ENCODE results near the gene BCL2L1.
"Not testable (repeated sequence)": the region's sequence is repeated elsewhere in the genome, so short reads cannot be mapped to it uniquely, and the experiment has no call there.

BCL2L1 gene

GRCh38 chr20:31673943-31674463 lies 48.7 kb downstream of the BCL2L1 start:
- no peak for DNase-seq

GRCh38 chr20:31673435-31673834 lies 49.2 kb downstream of the BCL2L1 start:
- no peak for DNase-seq

- DNase-seq, result no peak
Measured at GRCh38 chr20:31671324-31671723, 51.3 kb downstream of the BCL2L1 start.

GRCh38 chr20:31670371-31671228 lies 52.1 kb downstream of the BCL2L1 start:
- DNase-seq, result no peak

- no peak for DNase-seq
Measured at GRCh38 chr20:31669876-31670275, 52.8 kb downstream of the BCL2L1 start.

- DNase-seq, result not testable (repeated sequence)
Measured at GRCh38 chr20:31668944-31669343, 53.7 kb downstream of the BCL2L1 start.

GRCh38 chr20:31667315-31668285 lies 55.1 kb downstream of the BCL2L1 start:
- no peak for DNase-seq

- DNase-seq, result no peak
Measured at GRCh38 chr20:31666258-31667042, 56.2 kb downstream of the BCL2L1 start.

- DNase-seq, result no peak
Measured at GRCh38 chr20:31665753-31666152, 56.9 kb downstream of the BCL2L1 start.

GRCh38 chr20:31664696-31665354 lies 57.8 kb downstream of the BCL2L1 start:
- no peak for DNase-seq

- DNase-seq, result no peak
Measured at GRCh38 chr20:31663838-31664695, 58.6 kb downstream of the BCL2L1 start.

- DNase-seq, result no peak
Measured at GRCh38 chr20:31663524-31663837, 59.2 kb downstream of the BCL2L1 start.

- DNase-seq, result no peak
Measured at GRCh38 chr20:31662372-31662854, 60.3 kb downstream of the BCL2L1 start.

GRCh38 chr20:31661625-31662371 lies 60.9 kb downstream of the BCL2L1 start:
- peak; percentile 87 for DNase-seq

GRCh38 chr20:31654534-31654933 lies 68.1 kb downstream of the BCL2L1 start:
- DNase-seq, result no peak

- DNase-seq, result no peak
Measured at GRCh38 chr20:31653561-31653960, 69.1 kb downstream of the BCL2L1 start.

- no peak for DNase-seq
Measured at GRCh38 chr20:31652917-31653396, 69.7 kb downstream of the BCL2L1 start.

- not testable (repeated sequence) for DNase-seq
Measured at GRCh38 chr20:31648104-31648503, 74.6 kb downstream of the BCL2L1 start.

- DNase-seq, result no peak
Measured at GRCh38 chr20:31644701-31645100, 78.0 kb downstream of the BCL2L1 start.

GRCh38 chr20:31643522-31643921 lies 79.1 kb downstream of the BCL2L1 start:
- DNase-seq, result no peak

Data from T-helper 9 cell (primary cell).